ENCODE data around the gene MBD6. TPM values are rescaled to one million over a fixed set of nuclear protein-coding genes. Genes with fewer than 3 reads are reported as not detected.

The MBD6 gene
- total and polyA plus RNA-seq, 2 of the 13 experiments (the other 11 are each of a cell fraction or from before 2014, with no cell fraction given): 4.1 to 5.9 TPM

DNA sequence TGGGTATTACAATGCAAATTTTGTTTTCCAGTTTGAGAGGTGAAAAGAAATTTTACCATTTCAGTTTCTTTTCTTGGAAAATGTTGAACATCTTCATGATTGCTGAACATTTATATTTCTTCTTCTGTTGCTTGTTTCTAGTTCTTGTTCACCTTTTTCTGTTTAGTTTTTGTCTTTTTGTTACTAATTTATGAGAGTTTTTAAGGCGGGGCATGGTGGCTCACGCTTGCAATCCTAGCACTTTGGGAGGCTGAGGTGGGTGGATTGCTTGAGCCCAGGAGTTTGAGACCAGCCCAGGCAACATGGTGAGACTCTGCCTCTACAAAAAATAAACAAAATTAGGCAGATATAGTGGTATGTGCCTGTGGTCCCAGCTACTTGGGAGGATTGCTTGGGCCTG, 37.9 kb downstream of the MBD6 start:
- CTCF ChIA-PET (ENCODE audit: low intra/inter-chr PET ratio, low total read pairs): no interaction called here
- 81% methylated on average over 2 of the region's 2 CpGs for WGBS (ENCODE audit: low lambda C conversion rate)
- H3K79me2 ChIP-seq (ENCODE audit: insufficient read depth, low read length): no peaks in the 10 kb centered on the region

More for the DNA sequence above, 37.9 kb downstream of the MBD6 start:
- no TSS peak for BruUV-seq (replicated peaks)
- no peak overlapping the region for H3K4me2 ChIP-seq (ENCODE audit: low read depth, low read length)
- in situ Hi-C loops (cut with HindIII; ENCODE audit: extremely low pct_ligation_motif_present, low pct_unique_long_range_greater_than_20kb): no loop called here
- no peak for FAIRE-seq
- H3K36me3 ChIP-seq (replicated peaks in 1 of 2; ENCODE audit: control insufficient read depth in 1 of 2, insufficient read depth in 2 of 2, low read length in 2 of 2): no peaks in the 10 kb centered on the region
- no peaks in the 10 kb centered on the region for H3K9me3 ChIP-seq (ENCODE audit: low read length)
- H4K20me1 ChIP-seq (ENCODE audit: insufficient read depth, low read length): no peaks in the 10 kb centered on the region
- POLR2A ChIA-PET: interaction anchor here (0.7 kb wide), 1 partner anchor 14 kb away, joined by 4 read pairs; no protein-coding TSS in a partner anchor
- no peak overlapping the region for H3K27ac ChIP-seq (ENCODE audit: extremely low read length, insufficient read depth, low read length)
- H3K4me3 ChIP-seq (replicated peaks in 1 of 3; ENCODE audit: insufficient read depth in 1 of 3, low read depth in 2 of 3, low read length in 3 of 3): no peak overlapping the region
- H3K4me1 ChIP-seq (ENCODE audit: insufficient read depth, low read length): no peaks in the 10 kb centered on the region
- ATAC-seq: no peak
- H2AFZ ChIP-seq (ENCODE audit: low read length): no peak overlapping the region
- DNase-seq (ENCODE audit: low spot score): no peak
- H3K27me3 ChIP-seq (ENCODE audit: control insufficient read depth in 1 of 2, insufficient read depth in 2 of 2, low read length in 2 of 2): no peaks in the 10 kb centered on the region
- no peak overlapping the region for H3K9ac ChIP-seq (ENCODE audit: insufficient read depth, low read depth, low read length)
- intact Hi-C loops (cut with micrococcal nuclease; ENCODE audit: unreplicated experiment): no loop called here
- TF ChIP-seq ZNF354B (CRISPR knock-in tag; IDR thresholded peaks at IDR 0.05) (no peak), ZNF879 (CRISPR knock-in tag; IDR thresholded peaks at IDR 0.05) (no peak), IKZF4 (CRISPR knock-in tag; IDR thresholded peaks at IDR 0.05; ENCODE audit: borderline replicate concordance, low read depth, not compliant biosample characterization) (no peak), BCLAF1 (IDR thresholded peaks at IDR 0.05) (no peak), FOXA1 (IDR thresholded peaks at IDR 0.05) (no peak), FOXA1 (CRISPR knock-in tag; IDR thresholded peaks at IDR 0.05) (no peak), SIN3B (IDR thresholded peaks at IDR 0.05; ENCODE audit: low read length) (no peak), SNAPC5 (CRISPR knock-in tag; IDR thresholded peaks at IDR 0.05; ENCODE audit: borderline replicate concordance) (no peak), ZNF335 (CRISPR knock-in tag; IDR thresholded peaks at IDR 0.05) (no peak), ZNF280B (CRISPR knock-in tag; IDR thresholded peaks at IDR 0.05; ENCODE audit: borderline replicate concordance) (no peak), XRCC5 (optimal IDR thresholded peaks at IDR 0.05; ENCODE audit: low read length) (no peak)
- TF ChIP-seq, protein P1, sequence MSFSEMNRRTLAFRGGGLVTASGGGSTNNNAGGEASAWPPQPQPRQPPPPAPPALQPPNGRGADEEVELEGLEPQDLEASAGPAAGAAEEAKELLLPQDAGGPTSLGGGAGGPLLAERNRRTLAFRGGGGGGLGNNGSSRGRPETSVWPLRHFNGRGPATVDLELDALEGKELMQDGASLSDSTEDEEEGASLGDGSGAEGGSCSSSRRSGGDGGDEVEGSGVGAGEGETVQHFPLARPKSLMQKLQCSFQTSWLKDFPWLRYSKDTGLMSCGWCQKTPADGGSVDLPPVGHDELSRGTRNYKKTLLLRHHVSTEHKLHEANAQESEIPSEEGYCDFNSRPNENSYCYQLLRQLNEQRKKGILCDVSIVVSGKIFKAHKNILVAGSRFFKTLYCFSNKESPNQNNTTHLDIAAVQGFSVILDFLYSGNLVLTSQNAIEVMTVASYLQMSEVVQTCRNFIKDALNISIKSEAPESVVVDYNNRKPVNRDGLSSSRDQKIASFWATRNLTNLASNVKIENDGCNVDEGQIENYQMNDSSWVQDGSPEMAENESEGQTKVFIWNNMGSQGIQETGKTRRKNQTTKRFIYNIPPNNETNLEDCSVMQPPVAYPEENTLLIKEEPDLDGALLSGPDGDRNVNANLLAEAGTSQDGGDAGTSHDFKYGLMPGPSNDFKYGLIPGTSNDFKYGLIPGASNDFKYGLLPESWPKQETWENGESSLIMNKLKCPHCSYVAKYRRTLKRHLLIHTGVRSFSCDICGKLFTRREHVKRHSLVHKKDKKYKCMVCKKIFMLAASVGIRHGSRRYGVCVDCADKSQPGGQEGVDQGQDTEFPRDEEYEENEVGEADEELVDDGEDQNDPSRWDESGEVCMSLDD (CRISPR knock-in tag; IDR thresholded peaks at IDR 0.05; ENCODE audit: borderline replicate concordance): no peak
- TF ChIP-seq, protein P2, sequence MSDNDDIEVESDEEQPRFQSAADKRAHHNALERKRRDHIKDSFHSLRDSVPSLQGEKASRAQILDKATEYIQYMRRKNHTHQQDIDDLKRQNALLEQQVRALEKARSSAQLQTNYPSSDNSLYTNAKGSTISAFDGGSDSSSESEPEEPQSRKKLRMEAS (IDR thresholded peaks at IDR 0.05): no peak

Data from HepG2 (cell line).